GM06990 (cell line): ENCODE data around the gene ASAP3.

ENCODE experiments used
- DNase-seq: peaks from one replicate; pipeline ENCODE4 v3.0.0-alpha.2; 2011; ENCODE audit not compliant: insufficient read length; ENCODE audit errors: extremely low read depth
- H3K27me3 ChIP-seq: replicated peaks from 2 replicates; pipeline ENCODE4 v1.6.0; 2011; ENCODE audit warnings: low read length; ENCODE audit not compliant: control insufficient read depth, insufficient read depth
- H3K36me3 ChIP-seq: 2 replicates; pipeline ENCODE4 v1.5.1; 2011; ENCODE audit warnings: low read length; ENCODE audit not compliant: control insufficient read depth, insufficient read depth
- H3K4me3 ChIP-seq: replicated peaks from 2 replicates; pipeline ENCODE4 v1.5.1; 2011; ENCODE audit warnings: low read depth, mild to moderate bottlenecking, control low read depth, low read length
- CTCF ChIP-seq: IDR thresholded peaks from 2 replicates; pipeline ENCODE4 v1.5.1; 2011; ENCODE audit warnings: low read length, control low read depth, mild to moderate bottlenecking, inconsistent platforms; ENCODE audit not compliant: insufficient read depth, poor library complexity, severe bottlenecking

The ASAP3 gene

GRCh38 chr1:23475641-23476040 lies 8.3 kb downstream of the ASAP3 start:
- Histone ChIP-seq H3K27me3 (no peaks in the 10 kb centered on the region), H3K4me3 (no peak overlapping the region), H3K36me3 (no peaks in the 10 kb centered on the region)
- DNase-seq: no peak
- no peak for TF ChIP-seq CTCF

GRCh38 chr1:23475134-23475628 lies 8.8 kb downstream of the ASAP3 start:
- Histone ChIP-seq H3K36me3 (no peaks in the 10 kb centered on the region), H3K4me3 (no peak overlapping the region), H3K27me3 (no peaks in the 10 kb centered on the region)
- no peak for DNase-seq
- no peak for TF ChIP-seq CTCF

GRCh38 chr1:23473037-23473800 lies 10.8 kb downstream of the ASAP3 start:
- H3K27me3 ChIP-seq: no peaks in the 10 kb centered on the region
- no peaks in the 10 kb centered on the region for H3K36me3 ChIP-seq
- TF ChIP-seq CTCF: no peak
- no peak overlapping the region for H3K4me3 ChIP-seq
- no peak for DNase-seq

GRCh38 chr1:23472351-23473036 lies 11.5 kb downstream of the ASAP3 start:
- Histone ChIP-seq H3K4me3 (no peak overlapping the region), H3K36me3 (no peaks in the 10 kb centered on the region), H3K27me3 (no peaks in the 10 kb centered on the region)
- no peak for TF ChIP-seq CTCF
- DNase-seq: no peak

- H3K27me3 ChIP-seq: no peaks in the 10 kb centered on the region
- no peak for DNase-seq
- H3K36me3 ChIP-seq: no peaks in the 10 kb centered on the region
- no peak for TF ChIP-seq CTCF
- H3K4me3 ChIP-seq: no peak overlapping the region
These were observed 12.4 kb downstream of the ASAP3 start for GRCh38 chr1:23471473-23472075.
